Karpas-422 (cell line): ENCODE measurements around the gene LMO7. TPM values are rescaled to one million over a fixed set of nuclear protein-coding genes. Genes with fewer than 3 reads are reported as not detected.

ENCODE experiments used
- DNase-seq: peaks from one replicate; pipeline ENCODE4 v3.0.0-alpha.2; 2015
- H2AFZ ChIP-seq: fragments of 200-600 bp; sonication (generic); 2 replicates; pipeline ENCODE4 v1.6.1; 2014; ENCODE audit warnings: antibody characterized with exemption, low read length, mixed read lengths
- H3K27ac ChIP-seq: fragments of 200-600 bp; sonication (generic); 2 replicates; pipeline ENCODE4 v1.5.1; 2014; ENCODE audit warnings: mild to moderate bottlenecking, low read length, moderate library complexity
- H3K27me3 ChIP-seq: fragments of 200-600 bp; sonication (generic); 2 replicates; pipeline ENCODE4 v1.6.1; 2014; ENCODE audit warnings: low read length, mixed read lengths
- H3K36me3 ChIP-seq: fragments of 200-600 bp; sonication (generic); 2 replicates; pipeline ENCODE4 v1.6.1; 2014; ENCODE audit warnings: low read length, mixed read lengths; ENCODE audit not compliant: insufficient read depth
- H3K4me1 ChIP-seq: fragments of 200-600 bp; sonication (generic); 2 replicates; pipeline ENCODE4 v1.6.1; 2014; ENCODE audit warnings: mild to moderate bottlenecking, low read length, mixed read lengths
- H3K4me2 ChIP-seq: fragments of 200-600 bp; sonication (generic); 2 replicates; pipeline ENCODE4 v1.6.1; 2014; ENCODE audit warnings: low read length, low read depth, mild to moderate bottlenecking; ENCODE audit not compliant: poor library complexity, severe bottlenecking
- H3K4me3 ChIP-seq: fragments of 200-600 bp; sonication (generic); 2 replicates; pipeline ENCODE4 v1.5.1; 2014; ENCODE audit warnings: mild to moderate bottlenecking, antibody characterized with exemption, low read length, mixed read lengths
- H3K79me2 ChIP-seq: fragments of 200-600 bp; sonication (generic); 2 replicates; pipeline ENCODE4 v1.6.1; 2014; ENCODE audit warnings: mild to moderate bottlenecking, low read length, mixed read lengths
- H3K9ac ChIP-seq: fragments of 200-600 bp; sonication (generic); 2 replicates; pipeline ENCODE4 v1.6.0; 2014; ENCODE audit warnings: low read length
- H3K9me2 ChIP-seq: fragments of 200-600 bp; sonication (generic), shearing (Covaris generic); replicated peaks from 2 replicates; pipeline ENCODE4 v1.6.0; 2014; ENCODE audit warnings: mild to moderate bottlenecking, low read length, moderate library complexity; ENCODE audit not compliant: insufficient read depth
- H3K9me3 ChIP-seq: fragments of 300-700, 200-600 bp; sonication (generic); 2 replicates; pipeline ENCODE4 v1.6.1; 2014; ENCODE audit warnings: low read length, mixed read lengths
- H4K20me1 ChIP-seq: fragments of 200-600 bp; sonication (generic); 2 replicates; pipeline ENCODE4 v1.6.1; 2014; ENCODE audit warnings: mild to moderate bottlenecking, antibody characterized with exemption, low read length, low read depth; ENCODE audit not compliant: insufficient read depth
- total RNA-seq: library from RNA; depleted of rRNA; stranded (reverse); fragments of >200 nt; shearing (Covaris generic); gene quantifications from 2 replicates; pipeline ENCODE4 v1.2.3, GENCODE V29; 2014; ENCODE audit warnings: low replicate concordance

LMO7 gene
- total RNA-seq, 1 experiment from 2014 or later, result 40.0 TPM

DNA sequence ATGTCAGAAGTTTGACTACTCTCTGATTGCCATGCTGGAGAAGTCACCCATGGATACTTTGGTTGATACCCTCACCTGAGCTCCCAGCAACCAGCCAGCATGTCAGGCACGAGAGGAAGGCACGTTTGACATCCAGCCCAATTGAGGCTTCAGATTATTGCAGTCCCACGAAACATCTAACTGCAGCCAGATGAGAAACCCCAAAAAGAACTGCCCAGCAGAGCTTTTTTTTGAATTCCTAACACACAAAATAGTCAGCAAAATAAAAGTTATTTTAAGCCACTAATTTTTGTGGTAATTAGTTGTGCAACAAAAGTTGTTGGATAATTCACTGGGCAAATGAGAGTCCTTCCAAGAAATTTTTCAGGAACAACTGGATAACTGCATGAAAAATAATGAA lies 259.0 kb downstream of the LMO7 start:
- Histone ChIP-seq H3K4me3 (no peak overlapping the region), H3K9me2 (no peaks in the 10 kb centered on the region), H3K9me3 (no peaks in the 10 kb centered on the region), H2AFZ (no peak overlapping the region), H3K27me3 (no peaks in the 10 kb centered on the region), H4K20me1 (no peaks in the 10 kb centered on the region), H3K9ac (no peak overlapping the region), H3K27ac (no peak overlapping the region), H3K4me1 (no peaks in the 10 kb centered on the region), H3K79me2 (no peaks in the 10 kb centered on the region), H3K4me2 (no peak overlapping the region), H3K36me3 (no peaks in the 10 kb centered on the region)
- no peak for DNase-seq

DNA sequence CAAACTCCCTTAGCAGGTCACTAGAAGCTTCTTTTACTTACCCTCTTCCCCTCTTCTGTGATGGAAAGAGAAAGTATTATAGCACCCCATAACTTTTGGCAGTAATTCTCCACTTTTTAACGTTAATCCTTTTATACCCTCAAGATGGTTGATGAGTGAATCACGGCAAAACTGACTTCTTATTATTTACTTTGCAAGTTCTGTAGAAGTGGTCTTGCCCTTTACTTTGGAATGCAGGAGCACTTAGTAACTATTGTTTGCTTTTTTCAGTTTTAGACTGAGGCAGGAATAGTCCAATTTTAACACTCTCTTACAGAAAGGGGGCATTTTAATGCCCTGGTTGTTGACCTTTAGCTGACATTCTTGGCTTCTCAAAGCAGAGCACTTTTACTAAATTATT lies 260.1 kb downstream of the LMO7 start:
- no peak overlapping the region for H2AFZ ChIP-seq
- no peak overlapping the region for H3K27ac ChIP-seq

DNA sequence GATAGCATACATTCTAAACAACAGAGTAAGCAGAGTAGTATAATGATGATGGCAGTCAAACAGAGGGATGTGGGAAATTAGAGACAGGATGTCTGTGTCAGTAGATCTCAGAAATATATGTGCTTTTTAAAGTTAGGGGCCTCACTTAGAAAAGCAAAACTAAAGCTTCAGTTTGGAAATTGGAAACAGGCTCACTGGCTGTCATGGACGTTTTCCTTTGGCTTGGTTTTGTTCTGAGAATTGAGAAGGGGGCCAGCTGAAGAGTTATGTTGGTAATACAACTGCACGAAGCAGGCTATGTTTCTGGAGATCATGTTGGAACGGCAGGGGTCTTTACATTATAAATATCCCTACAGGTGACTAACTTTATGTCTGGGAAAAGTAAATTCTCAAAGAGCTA lies 261.3 kb downstream of the LMO7 start:
- Histone ChIP-seq H3K27ac (no peak overlapping the region), H2AFZ (no peak overlapping the region), H3K27me3 (no peaks in the 10 kb centered on the region), H3K9me3 (no peaks in the 10 kb centered on the region), H3K9me2 (no peaks in the 10 kb centered on the region), H4K20me1 (no peaks in the 10 kb centered on the region), H3K4me2 (no peak overlapping the region), H3K9ac (no peak overlapping the region), H3K79me2 (no peaks in the 10 kb centered on the region), H3K36me3 (no peaks in the 10 kb centered on the region), H3K4me3 (no peak overlapping the region), H3K4me1 (no peaks in the 10 kb centered on the region)
- DNase-seq, result no peak

More for the DNA sequence above, 260.1 kb downstream of the LMO7 start:
- no peak for DNase-seq
- Histone ChIP-seq H3K4me3 (no peak overlapping the region), H3K4me1 (no peaks in the 10 kb centered on the region), H3K9ac (no peak overlapping the region), H4K20me1 (no peaks in the 10 kb centered on the region), H3K36me3 (no peaks in the 10 kb centered on the region), H3K79me2 (no peaks in the 10 kb centered on the region), H3K9me2 (no peaks in the 10 kb centered on the region), H3K27me3 (no peaks in the 10 kb centered on the region), H3K9me3 (no peaks in the 10 kb centered on the region), H3K4me2 (no peak overlapping the region)

DNA sequence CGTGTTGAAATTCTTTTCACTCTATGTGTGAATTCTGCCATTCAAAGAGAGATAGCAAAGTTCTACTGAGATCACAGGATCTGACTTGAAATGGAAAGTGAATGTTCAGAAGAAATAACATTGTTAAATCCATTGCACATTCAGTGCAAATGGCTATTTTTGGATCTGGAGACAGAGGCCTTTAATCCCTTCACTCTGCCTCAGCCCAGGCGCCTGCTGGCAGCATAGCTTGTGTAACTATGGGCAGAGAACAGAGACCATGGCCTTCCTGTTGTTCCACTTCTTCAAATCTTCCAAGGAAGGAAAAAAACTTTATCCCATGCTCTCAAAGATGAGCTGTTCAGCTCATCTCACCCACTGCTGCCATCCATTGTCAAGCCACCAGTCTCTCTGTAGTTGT lies 265.4 kb downstream of the LMO7 start:
- H3K4me2 ChIP-seq, result no peak overlapping the region
- H3K4me1 ChIP-seq, result no peaks in the 10 kb centered on the region
- H4K20me1 ChIP-seq, result no peaks in the 10 kb centered on the region
- no peak overlapping the region for H3K27ac ChIP-seq
- no peak for DNase-seq
- H3K79me2 ChIP-seq, result no peaks in the 10 kb centered on the region
- no peaks in the 10 kb centered on the region for H3K9me2 ChIP-seq
- no peak overlapping the region for H3K4me3 ChIP-seq
- H3K9me3 ChIP-seq, result no peaks in the 10 kb centered on the region
- H3K9ac ChIP-seq, result no peak overlapping the region
- H2AFZ ChIP-seq, result no peak overlapping the region
- H3K27me3 ChIP-seq, result no peaks in the 10 kb centered on the region
- H3K36me3 ChIP-seq, result no peaks in the 10 kb centered on the region

DNA sequence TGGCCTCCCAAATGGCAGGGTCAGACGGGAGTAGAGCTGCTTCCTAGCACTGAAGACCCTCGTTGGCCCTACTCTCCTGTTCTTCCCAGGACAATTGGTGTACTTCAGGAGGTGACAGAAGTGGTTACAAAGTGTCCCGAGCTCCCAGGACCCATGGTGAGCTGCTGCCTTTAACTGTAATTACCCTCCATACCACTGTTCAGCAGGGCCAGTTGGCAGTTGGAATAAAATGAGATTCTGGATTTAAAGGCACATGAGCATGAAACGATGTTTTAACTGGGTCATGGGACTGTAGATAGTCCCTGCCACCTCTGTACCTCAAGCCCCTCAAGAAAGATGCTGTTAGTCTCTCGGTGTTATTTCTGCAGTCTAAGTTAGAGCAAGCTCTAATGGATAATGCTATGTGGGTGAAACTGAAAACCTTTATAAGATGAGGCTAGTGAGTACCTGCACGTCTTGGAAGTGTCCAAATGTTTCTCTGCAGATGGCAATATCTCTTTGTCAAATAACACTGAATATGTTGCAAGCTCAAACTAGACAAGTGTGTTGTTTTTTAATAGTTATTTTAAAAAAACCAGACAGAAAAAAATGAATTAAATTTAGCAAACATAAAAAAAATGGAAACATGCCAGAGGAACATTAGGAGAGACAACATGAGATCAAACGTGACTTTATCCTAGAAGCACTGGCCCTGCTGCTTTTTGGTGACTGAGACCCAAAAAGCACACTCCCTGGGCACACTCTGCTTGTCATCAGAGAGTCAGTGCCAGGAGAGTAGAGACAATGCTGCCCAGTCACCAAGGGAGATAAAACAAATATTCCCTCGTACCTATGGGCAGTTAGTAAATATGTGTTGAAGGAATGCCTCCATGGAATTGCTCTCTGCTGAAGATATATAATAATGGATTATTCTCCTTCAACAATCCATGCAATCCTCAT lies 266.3 kb downstream of the LMO7 start:
- H3K79me2 ChIP-seq, result no peaks in the 10 kb centered on the region

DNA sequence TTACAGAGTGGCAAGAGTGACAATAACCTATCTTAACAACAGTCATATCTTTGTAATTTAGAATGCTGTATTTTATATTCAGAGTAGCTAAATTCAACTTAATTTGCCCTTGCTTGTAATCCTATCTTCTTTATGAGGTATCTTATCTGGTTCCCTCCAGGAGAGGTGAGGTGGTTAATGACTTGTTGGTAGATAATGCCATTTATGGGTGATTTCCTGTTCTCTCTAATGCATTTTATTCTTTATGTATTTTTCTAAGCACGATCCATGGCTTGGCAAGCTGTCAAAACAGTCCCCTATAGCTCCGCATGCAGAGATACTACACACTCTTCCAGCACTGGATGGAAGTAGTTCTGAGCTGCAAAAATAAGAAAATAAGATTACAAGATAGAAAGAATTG lies 267.9 kb downstream of the LMO7 start:
- H3K9ac ChIP-seq, result no peak overlapping the region
- H2AFZ ChIP-seq, result no peak overlapping the region
- no peak overlapping the region for H3K4me3 ChIP-seq
- no peaks in the 10 kb centered on the region for H3K79me2 ChIP-seq
- H3K4me2 ChIP-seq, result no peak overlapping the region
- no peaks in the 10 kb centered on the region for H3K27me3 ChIP-seq
- no peaks in the 10 kb centered on the region for H4K20me1 ChIP-seq
- H3K36me3 ChIP-seq, result no peaks in the 10 kb centered on the region
- H3K9me2 ChIP-seq, result no peaks in the 10 kb centered on the region
- no peaks in the 10 kb centered on the region for H3K9me3 ChIP-seq
- no peaks in the 10 kb centered on the region for H3K4me1 ChIP-seq
- no peak overlapping the region for H3K27ac ChIP-seq
- DNase-seq, result no peak

More for the DNA sequence above, 266.3 kb downstream of the LMO7 start:
- Histone ChIP-seq H3K27ac (no peak overlapping the region), H3K36me3 (no peaks in the 10 kb centered on the region), H3K4me2 (no peak overlapping the region), H3K9me3 (no peaks in the 10 kb centered on the region), H3K4me1 (no peaks in the 10 kb centered on the region), H4K20me1 (no peaks in the 10 kb centered on the region), H3K4me3 (no peak overlapping the region), H3K9ac (no peak overlapping the region), H3K9me2 (no peaks in the 10 kb centered on the region), H2AFZ (no peak overlapping the region), H3K27me3 (no peaks in the 10 kb centered on the region)
- DNase-seq, result no peak

DNA sequence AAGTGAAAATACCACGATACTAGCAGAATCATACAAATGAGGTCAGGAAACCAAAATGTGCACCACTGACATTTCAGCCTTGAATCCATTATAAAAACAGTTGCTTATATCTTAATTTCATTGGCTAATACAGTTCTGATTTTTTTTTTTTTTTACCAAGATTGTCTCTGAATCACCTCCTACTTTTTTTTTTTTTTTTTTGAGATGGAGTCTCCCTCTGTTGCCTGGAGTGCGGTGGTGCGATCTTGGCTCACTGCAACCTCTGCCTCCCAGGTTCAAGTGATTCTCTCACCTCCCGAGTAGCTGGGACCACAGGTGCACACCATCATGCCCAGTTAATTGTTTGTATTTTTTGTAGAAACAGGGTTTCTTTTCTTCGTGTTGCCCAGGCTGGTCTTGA lies 270.2 kb downstream of the LMO7 start:
- Histone ChIP-seq H4K20me1 (no peaks in the 10 kb centered on the region), H3K27ac (no peak overlapping the region), H3K4me3 (no peak overlapping the region), H3K4me2 (no peak overlapping the region), H3K9me3 (no peaks in the 10 kb centered on the region), H3K79me2 (no peaks in the 10 kb centered on the region), H3K9me2 (no peaks in the 10 kb centered on the region), H2AFZ (no peak overlapping the region), H3K27me3 (no peaks in the 10 kb centered on the region), H3K4me1 (no peaks in the 10 kb centered on the region), H3K36me3 (no peaks in the 10 kb centered on the region), H3K9ac (no peak overlapping the region)
- DNase-seq, result no peak

DNA sequence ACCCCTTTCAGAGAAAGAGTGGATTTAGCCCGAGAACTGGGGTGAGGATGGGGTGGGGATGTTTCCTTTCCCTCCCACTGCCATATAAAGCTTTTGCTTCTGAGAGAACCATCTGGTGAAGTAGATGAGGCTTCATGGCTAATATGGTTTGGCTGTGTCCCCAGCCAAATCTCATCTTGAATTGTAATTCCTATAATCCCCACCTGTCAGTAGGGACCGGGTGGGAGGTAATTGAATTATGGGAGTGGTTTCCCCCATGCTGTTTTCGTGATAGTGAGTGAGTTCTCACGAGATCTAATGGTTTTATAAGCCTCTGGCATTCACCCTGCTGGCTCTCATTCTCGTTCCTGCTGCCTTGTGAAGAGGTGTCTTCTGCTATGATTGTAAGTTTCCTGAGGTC lies 270.9 kb downstream of the LMO7 start:
- Histone ChIP-seq H3K4me3 (no peak overlapping the region), H3K36me3 (no peaks in the 10 kb centered on the region), H3K4me2 (no peak overlapping the region), H3K9ac (no peak overlapping the region), H3K4me1 (no peaks in the 10 kb centered on the region), H3K27ac (no peak overlapping the region), H3K9me2 (no peaks in the 10 kb centered on the region), H3K27me3 (no peaks in the 10 kb centered on the region), H2AFZ (no peak overlapping the region), H4K20me1 (no peaks in the 10 kb centered on the region), H3K79me2 (no peaks in the 10 kb centered on the region), H3K9me3 (no peaks in the 10 kb centered on the region)
- DNase-seq, result no peak
